ENCODE measurements around the gene CELF2.
A peak's percentile ranks its signal among the peaks of the same experiment; 100 is the strongest.

Gene CELF2

DNA sequence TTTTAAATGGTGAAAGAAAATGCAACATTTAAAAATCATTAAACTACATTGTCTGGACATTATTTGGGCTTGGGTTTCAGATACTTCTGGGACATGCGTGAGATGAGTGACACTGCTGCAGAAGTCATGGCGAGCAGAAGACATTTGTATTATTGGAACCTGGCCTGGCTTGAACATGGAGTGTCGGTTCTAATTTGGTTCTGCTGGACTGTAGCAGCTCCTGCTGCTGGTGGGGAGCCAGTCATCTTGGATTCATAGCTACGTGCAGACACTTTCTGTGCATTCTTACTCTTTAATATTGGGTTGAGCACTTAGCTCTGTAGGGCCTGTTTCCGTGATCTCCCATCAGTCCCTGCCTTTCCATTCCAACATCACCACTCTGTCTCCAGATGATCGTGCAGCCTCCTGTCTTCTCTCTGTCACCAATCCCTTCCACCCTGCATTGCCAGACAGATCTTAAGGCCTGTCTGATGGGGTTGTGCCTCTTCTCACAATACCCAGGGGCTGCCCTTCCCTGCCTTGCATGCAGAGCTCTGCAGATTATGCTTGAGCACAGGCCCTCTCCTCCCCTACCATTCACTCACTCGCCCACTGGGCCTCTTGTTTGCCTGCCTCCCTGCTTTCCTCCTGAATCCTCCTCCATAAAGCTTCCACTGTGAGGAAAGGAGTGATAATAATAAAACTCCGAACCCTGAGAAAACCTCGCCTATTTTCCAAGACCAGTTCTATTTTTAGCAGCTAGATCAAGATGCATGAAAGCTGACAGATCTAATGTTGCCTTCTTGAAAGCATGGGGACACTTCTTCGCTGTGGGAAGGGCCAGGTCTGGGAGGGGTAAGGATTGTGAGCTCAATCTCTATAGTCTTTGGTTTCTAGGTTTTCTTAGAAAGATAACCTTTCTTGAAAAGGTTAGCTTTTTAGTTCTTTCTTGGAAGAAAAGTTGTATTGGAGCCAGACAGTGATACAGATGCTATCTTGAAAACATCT is 32.9 kb downstream of the CELF2 start:
- no peak for TF ChIP-seq CTCF (IDR thresholded peaks at IDR 0.05; ENCODE audit: low read length, missing control alignments)
- no peak for DNase-seq (ENCODE audit: low read depth)
- no peak overlapping the region for H3K4me3 ChIP-seq (replicated peaks; ENCODE audit: low read depth, low read length)

DNA sequence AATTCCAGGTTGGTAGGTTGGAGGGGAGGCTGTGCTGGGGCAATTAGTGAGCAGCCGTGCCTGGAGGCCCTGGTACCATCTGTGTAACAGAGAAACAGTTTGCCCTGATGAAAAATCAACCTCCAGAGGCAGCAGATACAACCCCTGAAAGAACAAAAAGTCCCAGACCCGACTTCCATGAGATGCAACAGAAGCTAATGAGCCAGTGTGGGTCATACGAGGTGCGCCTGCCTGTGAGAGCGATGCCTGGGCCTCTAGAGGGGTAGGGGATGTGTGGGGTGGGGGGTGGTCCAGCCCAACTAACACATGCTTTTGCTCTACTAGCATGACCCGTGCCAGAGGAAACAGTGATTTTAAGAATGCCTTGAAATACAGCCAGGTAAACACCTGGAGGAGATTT is 39.3 kb downstream of the CELF2 start:
- H3K4me3 ChIP-seq (replicated peaks; ENCODE audit: low read depth, low read length) = no peak overlapping the region
- TF ChIP-seq CTCF (IDR thresholded peaks at IDR 0.05; ENCODE audit: low read length, missing control alignments) = no peak
- no peak for DNase-seq (ENCODE audit: low read depth)

- no peak for TF ChIP-seq CTCF (IDR thresholded peaks at IDR 0.05; ENCODE audit: low read length, missing control alignments)
- no peak overlapping the region for H3K4me3 ChIP-seq (replicated peaks; ENCODE audit: low read depth, low read length)
- DNase-seq (ENCODE audit: low read depth) = no peak
Measured at GRCh38 chr10:11057448-11057847, 39.8 kb downstream of the CELF2 start.

DNA sequence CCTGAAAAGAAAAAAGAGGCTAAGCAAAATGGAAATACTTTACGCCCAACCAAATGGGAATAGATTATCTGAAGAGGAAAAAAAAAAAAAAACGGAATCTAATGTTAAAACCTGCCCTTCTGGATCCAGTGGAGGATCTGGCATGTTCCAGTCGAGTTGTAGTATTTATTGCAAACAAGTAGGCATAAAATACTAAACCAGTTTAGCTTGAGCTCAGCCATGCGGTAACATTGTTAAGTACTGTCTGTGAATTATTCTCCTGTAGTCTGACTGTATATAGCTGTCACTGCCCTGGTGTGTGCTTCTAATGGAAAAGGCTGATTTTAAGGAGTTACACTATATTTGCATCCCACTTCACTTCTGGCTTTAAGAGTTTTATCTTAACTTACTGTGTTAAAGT is 40.3 kb downstream of the CELF2 start:
- TF ChIP-seq CTCF (IDR thresholded peaks at IDR 0.05; ENCODE audit: low read length, missing control alignments) = no peak
- H3K4me3 ChIP-seq (replicated peaks; ENCODE audit: low read depth, low read length) = no peak overlapping the region
- DNase-seq (ENCODE audit: low read depth) = no peak

DNA sequence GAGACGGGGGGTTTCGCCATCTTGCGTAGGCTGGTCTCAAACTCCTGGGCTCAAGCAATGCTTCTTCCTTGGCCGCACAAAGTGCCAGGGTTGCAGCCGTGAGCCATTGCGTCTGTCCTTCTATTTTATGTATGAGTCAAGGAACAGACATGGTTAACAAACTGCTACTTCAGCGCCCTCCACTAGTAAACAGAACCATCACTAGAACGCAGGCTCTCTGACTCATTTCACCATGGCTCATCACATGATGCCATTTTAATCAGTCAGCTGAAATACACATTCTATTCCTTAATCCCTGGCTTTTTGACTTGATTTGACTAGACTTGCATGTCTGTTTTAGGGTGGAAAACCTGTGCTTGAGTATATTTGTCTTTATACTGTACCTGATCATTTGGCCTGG is 41.3 kb downstream of the CELF2 start:
- no peak for TF ChIP-seq CTCF (IDR thresholded peaks at IDR 0.05; ENCODE audit: low read length, missing control alignments)
- no peak overlapping the region for H3K4me3 ChIP-seq (replicated peaks; ENCODE audit: low read depth, low read length)
- DNase-seq (ENCODE audit: low read depth) = peak; percentile 23

GRCh38 chr10:11063856-11064255 is 46.2 kb downstream of the CELF2 start:
- no peak for TF ChIP-seq CTCF (IDR thresholded peaks at IDR 0.05; ENCODE audit: low read length, missing control alignments)
- no peak overlapping the region for H3K4me3 ChIP-seq (replicated peaks; ENCODE audit: low read depth, low read length)
- no peak for DNase-seq (ENCODE audit: low read depth)

GRCh38 chr10:11064832-11065231 is 47.2 kb downstream of the CELF2 start:
- DNase-seq (ENCODE audit: low read depth) = no peak
- no peak overlapping the region for H3K4me3 ChIP-seq (replicated peaks; ENCODE audit: low read depth, low read length)

More at GRCh38 chr10:11064832-11065231, 47.2 kb downstream of the CELF2 start:
- no peak for TF ChIP-seq CTCF (IDR thresholded peaks at IDR 0.05; ENCODE audit: low read length, missing control alignments)
